ENCODE measurements around the gene LAD1. TPM values are rescaled to one million over a fixed set of nuclear protein-coding genes. Genes with fewer than 3 reads are reported as not detected.
A peak's percentile ranks its signal among the peaks of the same experiment; 100 is the strongest.

Gene LAD1
- total RNA-seq, 1 donor from 2014 or later: 1.2 TPM

- Mint-ChIP-seq H3K9me3 (ENCODE audit: unreplicated experiment) (no peaks in the 10 kb centered on the region), H3K36me3 (ENCODE audit: low read depth, unreplicated experiment) (no peaks in the 10 kb centered on the region), H3K27ac (ENCODE audit: unreplicated experiment) (peak overlapping the region; percentile 28), H3K4me1 (ENCODE audit: low read depth, unreplicated experiment) (peaks cover 16% of the 10 kb centered on the region), H3K27me3 (ENCODE audit: low read depth, unreplicated experiment) (peaks cover 30% of the 10 kb centered on the region), H3K4me3 (ENCODE audit: unreplicated experiment) (no peak overlapping the region)
- Histone ChIP-seq H3K9ac (ENCODE audit: low read length) (no peak overlapping the region), H3K27ac (ENCODE audit: low read depth, low read length) (no peak overlapping the region), H4K20me1 (ENCODE audit: insufficient read depth, low read length) (no peaks in the 10 kb centered on the region), H2AFZ (ENCODE audit: low read depth, low read length) (no peak overlapping the region), H3K4me2 (ENCODE audit: low read length) (no peak overlapping the region), H3K4me1 (ENCODE audit: insufficient read depth, low read length) (peaks cover 18% of the 10 kb centered on the region), H3K79me2 (ENCODE audit: insufficient read depth, low read length) (no peaks in the 10 kb centered on the region), H3K36me3 (ENCODE audit: insufficient read depth, low read length) (no peaks in the 10 kb centered on the region), H3K9me3 (ENCODE audit: insufficient read depth, low read depth, low read length) (no peaks in the 10 kb centered on the region), H3K4me3 (ENCODE audit: insufficient read depth, low read depth, low read length) (no peak overlapping the region), H3K27me3 (ENCODE audit: insufficient read depth, low read length) (peaks cover 17% of the 10 kb centered on the region)
- FAIRE-seq (no peak), DNase-seq (ENCODE audit: low read depth) (no peak)
- TF ChIP-seq, protein P1, sequence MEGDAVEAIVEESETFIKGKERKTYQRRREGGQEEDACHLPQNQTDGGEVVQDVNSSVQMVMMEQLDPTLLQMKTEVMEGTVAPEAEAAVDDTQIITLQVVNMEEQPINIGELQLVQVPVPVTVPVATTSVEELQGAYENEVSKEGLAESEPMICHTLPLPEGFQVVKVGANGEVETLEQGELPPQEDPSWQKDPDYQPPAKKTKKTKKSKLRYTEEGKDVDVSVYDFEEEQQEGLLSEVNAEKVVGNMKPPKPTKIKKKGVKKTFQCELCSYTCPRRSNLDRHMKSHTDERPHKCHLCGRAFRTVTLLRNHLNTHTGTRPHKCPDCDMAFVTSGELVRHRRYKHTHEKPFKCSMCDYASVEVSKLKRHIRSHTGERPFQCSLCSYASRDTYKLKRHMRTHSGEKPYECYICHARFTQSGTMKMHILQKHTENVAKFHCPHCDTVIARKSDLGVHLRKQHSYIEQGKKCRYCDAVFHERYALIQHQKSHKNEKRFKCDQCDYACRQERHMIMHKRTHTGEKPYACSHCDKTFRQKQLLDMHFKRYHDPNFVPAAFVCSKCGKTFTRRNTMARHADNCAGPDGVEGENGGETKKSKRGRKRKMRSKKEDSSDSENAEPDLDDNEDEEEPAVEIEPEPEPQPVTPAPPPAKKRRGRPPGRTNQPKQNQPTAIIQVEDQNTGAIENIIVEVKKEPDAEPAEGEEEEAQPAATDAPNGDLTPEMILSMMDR (IDR thresholded peaks at IDR 0.05; ENCODE audit: insufficient read depth, low read depth, low read length): no peak
- no peak for TF ChIP-seq EZH2 (IDR thresholded peaks at IDR 0.05; ENCODE audit: insufficient read depth, low read length)
Observed at GRCh38 chr1:201378804-201379203, 20.3 kb downstream of the LAD1 start.

GRCh38 chr1:201377611-201378092, 21.5 kb downstream of the LAD1 start, which contains the start of gene TNNT2:
TNNT2 (minus strand) TSS chr1:201377680; CDS start chr1:201373254, 4,426 bp downstream.
- H3K27ac ChIP-seq (ENCODE audit: low read depth, low read length): no peak within 1 kb of the TSS
- peak within 1 kb of the TSS; percentile 42 for H3K4me2 ChIP-seq (ENCODE audit: low read length)
- Mint-ChIP-seq H3K27ac (ENCODE audit: unreplicated experiment) (peak within 1 kb of the TSS; percentile 69), H3K4me3 (ENCODE audit: unreplicated experiment) (no peak within 1 kb of the TSS), H3K4me1 (ENCODE audit: low read depth, unreplicated experiment) (peaks cover 9% of the 10 kb centered on the region), H3K27me3 (ENCODE audit: low read depth, unreplicated experiment) (peaks cover 40% of the 10 kb centered on the region), H3K9me3 (ENCODE audit: unreplicated experiment) (no peaks in the 10 kb centered on the region), H3K36me3 (ENCODE audit: low read depth, unreplicated experiment) (no peaks in the 10 kb centered on the region)
- no peaks in the 10 kb centered on the region for H3K9me3 ChIP-seq (ENCODE audit: insufficient read depth, low read depth, low read length)
- no peak within 1 kb of the TSS for H2AFZ ChIP-seq (ENCODE audit: low read depth, low read length)
- H3K4me1 ChIP-seq (ENCODE audit: insufficient read depth, low read length): peaks cover 12% of the 10 kb centered on the region
- DNase-seq (ENCODE audit: low read depth) (no peak), FAIRE-seq (no peak)
- no peaks in the 10 kb centered on the region for H4K20me1 ChIP-seq (ENCODE audit: insufficient read depth, low read length)
- TF ChIP-seq, protein P1 (IDR thresholded peaks at IDR 0.05; ENCODE audit: insufficient read depth, low read depth, low read length): no peak
- no peak for TF ChIP-seq EZH2 (IDR thresholded peaks at IDR 0.05; ENCODE audit: insufficient read depth, low read length)
- peaks cover 21% of the 10 kb centered on the region for H3K27me3 ChIP-seq (ENCODE audit: insufficient read depth, low read length)
- H3K79me2 ChIP-seq (ENCODE audit: insufficient read depth, low read length): no peaks in the 10 kb centered on the region
- no peak within 1 kb of the TSS for H3K4me3 ChIP-seq (ENCODE audit: insufficient read depth, low read depth, low read length)
- H3K36me3 ChIP-seq (ENCODE audit: insufficient read depth, low read length): no peaks in the 10 kb centered on the region
- H3K9ac ChIP-seq (ENCODE audit: low read length): no peak within 1 kb of the TSS

All from astrocyte (in vitro differentiated cells and primary cell).